ENCODE data around the gene CILP2. TPM values are rescaled to one million over a fixed set of nuclear protein-coding genes. Genes with fewer than 3 reads are reported as not detected.

The CILP2 gene
- total RNA-seq, 1 experiment from 2014 or later: 0.77 TPM

DNA sequence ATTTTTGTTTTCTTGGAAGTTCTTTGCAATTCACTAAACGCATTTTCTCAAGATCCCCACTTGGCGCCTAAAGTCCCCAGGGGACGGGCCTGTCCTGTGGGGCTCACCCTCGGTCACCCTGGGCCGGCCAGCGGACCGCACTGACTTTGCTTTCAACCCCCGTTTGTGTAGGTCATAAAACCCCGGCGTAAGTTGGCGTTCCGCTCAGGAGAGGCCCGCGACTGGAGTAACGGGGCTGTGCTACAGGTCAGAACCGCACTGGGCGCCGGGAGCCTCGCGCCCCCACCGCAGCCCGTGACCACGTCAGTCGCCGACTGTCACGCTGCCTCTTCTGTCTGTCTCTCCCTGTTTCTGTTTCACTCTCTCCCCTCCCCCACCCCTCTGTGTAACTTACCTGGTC lies 36.3 kb upstream of the CILP2 start:
- no peaks in the 10 kb centered on the region for H3K27me3 ChIP-seq (replicated peaks; ENCODE audit: insufficient read depth, low read depth, low read length, poor library complexity)
- H3K27ac ChIP-seq (ENCODE audit: low read depth, low read length, poor library complexity, severe bottlenecking): no peak overlapping the region
- CTCF ChIA-PET: interaction anchor here (0.5 kb wide), 1 partner anchor 628 kb away, joined by 5 read pairs; no protein-coding TSS in a partner anchor
- DNase-seq (ENCODE audit: low spot score): no peak
- H3K4me3 ChIP-seq (ENCODE audit: low read depth, low read length, poor library complexity, severe bottlenecking): no peak overlapping the region
- H3K36me3 ChIP-seq (ENCODE audit: insufficient read depth, low read length, poor library complexity, severe bottlenecking): peaks cover 88% of the 10 kb centered on the region
- BruUV-seq (replicated peaks): no TSS peak
- TF ChIP-seq CTCF (conservative IDR thresholded peaks at IDR 0.05; ENCODE audit: low read depth, low read length) (no peak), EZH2 (IDR thresholded peaks at IDR 0.05; ENCODE audit: borderline replicate concordance, low read depth, low read length, poor library complexity, severe bottlenecking) (no peak)
- intact Hi-C loops (cut with micrococcal nuclease; ENCODE audit: unreplicated experiment): no loop called here
- POLR2A ChIA-PET (ENCODE audit: low non-redundant PET): no interaction called here
- no peaks in the 10 kb centered on the region for H3K4me1 ChIP-seq (ENCODE audit: insufficient read depth, low read length, poor library complexity, severe bottlenecking)
- H3K9me3 ChIP-seq (ENCODE audit: low read depth, low read length, poor library complexity, severe bottlenecking): no peaks in the 10 kb centered on the region

DNA sequence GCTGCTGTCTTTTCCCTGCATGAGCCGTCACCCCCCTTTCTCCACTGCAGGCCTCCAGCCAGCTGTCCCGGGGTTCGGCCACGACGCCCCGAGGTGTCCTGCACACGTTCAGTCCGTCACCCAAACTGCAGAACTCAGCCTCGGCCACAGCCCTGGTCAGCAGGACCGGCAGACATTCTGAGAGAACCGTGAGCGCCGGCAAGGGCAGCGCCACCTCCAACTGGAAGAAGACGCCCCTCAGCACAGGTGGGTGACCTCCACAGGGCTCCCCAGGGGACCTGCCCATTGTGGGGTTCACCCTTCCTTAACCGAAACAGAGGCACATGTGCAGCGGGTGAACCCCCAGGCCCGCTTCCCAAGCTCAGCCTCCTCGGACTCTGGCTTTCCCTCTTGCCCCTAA lies 35.8 kb upstream of the CILP2 start:
- Histone ChIP-seq H3K4me1 (ENCODE audit: insufficient read depth, low read length, poor library complexity, severe bottlenecking) (no peaks in the 10 kb centered on the region), H3K4me3 (ENCODE audit: low read depth, low read length, poor library complexity, severe bottlenecking) (no peak overlapping the region), H3K27me3 (replicated peaks; ENCODE audit: insufficient read depth, low read depth, low read length, poor library complexity) (no peaks in the 10 kb centered on the region), H3K9me3 (ENCODE audit: low read depth, low read length, poor library complexity, severe bottlenecking) (no peaks in the 10 kb centered on the region), H3K36me3 (ENCODE audit: insufficient read depth, low read length, poor library complexity, severe bottlenecking) (peaks cover 90% of the 10 kb centered on the region), H3K27ac (ENCODE audit: low read depth, low read length, poor library complexity, severe bottlenecking) (no peak overlapping the region)
- intact Hi-C loops (cut with micrococcal nuclease; ENCODE audit: unreplicated experiment): no loop called here
- ChIA-PET POLR2A (ENCODE audit: low non-redundant PET) (no interaction called here), CTCF (interaction anchor here (0.5 kb wide), 1 partner anchor 629 kb away, joined by 5 read pairs; no protein-coding TSS in a partner anchor)
- TF ChIP-seq CTCF (conservative IDR thresholded peaks at IDR 0.05; ENCODE audit: low read depth, low read length): no peak
- TF ChIP-seq EZH2 (IDR thresholded peaks at IDR 0.05; ENCODE audit: borderline replicate concordance, low read depth, low read length, poor library complexity, severe bottlenecking): no peak
- no peak for DNase-seq (ENCODE audit: low spot score)
- BruUV-seq (replicated peaks): no TSS peak

GRCh38 chr19:19502808-19503602 lies 35.1 kb upstream of the CILP2 start:
- peaks cover 90% of the 10 kb centered on the region for H3K36me3 ChIP-seq (ENCODE audit: insufficient read depth, low read length, poor library complexity, severe bottlenecking)
- H3K27me3 ChIP-seq (replicated peaks; ENCODE audit: insufficient read depth, low read depth, low read length, poor library complexity): no peaks in the 10 kb centered on the region
- intact Hi-C loops (cut with micrococcal nuclease; ENCODE audit: unreplicated experiment): no loop called here
- ChIA-PET CTCF (no interaction called here), POLR2A (ENCODE audit: low non-redundant PET) (no interaction called here)
- DNase-seq (ENCODE audit: low spot score): no peak
- no peaks in the 10 kb centered on the region for H3K9me3 ChIP-seq (ENCODE audit: low read depth, low read length, poor library complexity, severe bottlenecking)
- no peak overlapping the region for H3K27ac ChIP-seq (ENCODE audit: low read depth, low read length, poor library complexity, severe bottlenecking)
- BruUV-seq (replicated peaks): no TSS peak
- H3K4me1 ChIP-seq (ENCODE audit: insufficient read depth, low read length, poor library complexity, severe bottlenecking): no peaks in the 10 kb centered on the region
- TF ChIP-seq EZH2 (IDR thresholded peaks at IDR 0.05; ENCODE audit: borderline replicate concordance, low read depth, low read length, poor library complexity, severe bottlenecking) (no peak), CTCF (conservative IDR thresholded peaks at IDR 0.05; ENCODE audit: low read depth, low read length) (no peak)
- H3K4me3 ChIP-seq (ENCODE audit: low read depth, low read length, poor library complexity, severe bottlenecking): no peak overlapping the region
